ENCODE data around the gene DMXL2. TPM values are rescaled to one million over a fixed set of nuclear protein-coding genes. Genes with fewer than 3 reads are reported as not detected.
"Not testable (repeated sequence)": the region's sequence is repeated elsewhere in the genome, so short reads cannot be mapped to it uniquely, and the experiment has no call there.

Gene DMXL2
- polyA plus RNA-seq, 1 experiment: 18.6 TPM

GRCh38 chr15:51667478-51667877 is 44.9 kb upstream of the DMXL2 start:
- Histone ChIP-seq H3K27me3 (ENCODE audit: control insufficient read depth, insufficient read depth, low read length) (peaks cover 12% of the 10 kb centered on the region), H3K27ac (ENCODE audit: low read depth, low read length) (no peak overlapping the region), H3K4me3 (ENCODE audit: low read depth, low read length) (no peak overlapping the region), H3K9me3 (ENCODE audit: control insufficient read depth, insufficient read depth, low read length) (no peaks in the 10 kb centered on the region)
- POLR2A ChIA-PET: no interaction called here
- TF ChIP-seq CTCF (IDR thresholded peaks at IDR 0.05; ENCODE audit: low read depth, low read length): no peak
- DNase-seq (ENCODE audit: low read depth, low spot score): no peak
- CTCF ChIA-PET: interaction anchor here (0.7 to 0.8 kb wide), 2 partner anchors 17 to 109 kb away, joined by 3 read pairs; no protein-coding TSS in a partner anchor

- H3K4me3 ChIP-seq (ENCODE audit: low read depth, low read length): no peak overlapping the region
- no peak for DNase-seq (ENCODE audit: low read depth, low spot score)
- CTCF ChIA-PET: interaction anchor here (1.2 to 1.6 kb wide), 2 partner anchors 11 to 116 kb away, joined by 10 to 11 read pairs; no protein-coding TSS in a partner anchor
- POLR2A ChIA-PET: interaction anchor here (0.5 kb wide), 1 partner anchor 949 kb away, joined by 3 read pairs; no protein-coding TSS in a partner anchor
- no peaks in the 10 kb centered on the region for H3K27me3 ChIP-seq (ENCODE audit: control insufficient read depth, insufficient read depth, low read length)
- TF ChIP-seq CTCF (IDR thresholded peaks at IDR 0.05; ENCODE audit: low read depth, low read length): no peak
- no peaks in the 10 kb centered on the region for H3K9me3 ChIP-seq (ENCODE audit: control insufficient read depth, insufficient read depth, low read length)
- no peak overlapping the region for H3K27ac ChIP-seq (ENCODE audit: low read depth, low read length)
Measured at GRCh38 chr15:51661072-51661471, 38.5 kb upstream of the DMXL2 start.

GRCh38 chr15:51658664-51659063 is 36.1 kb upstream of the DMXL2 start:
- Histone ChIP-seq H3K27ac (ENCODE audit: low read depth, low read length) (no peak overlapping the region), H3K9me3 (ENCODE audit: control insufficient read depth, insufficient read depth, low read length) (no peaks in the 10 kb centered on the region), H3K27me3 (ENCODE audit: control insufficient read depth, insufficient read depth, low read length) (no peaks in the 10 kb centered on the region), H3K4me3 (ENCODE audit: low read depth, low read length) (no peak overlapping the region)
- ChIA-PET CTCF (interaction anchor here (1.4 to 3.1 kb wide), 2 partner anchors 9 to 118 kb away, joined by 9 to 22 read pairs; no protein-coding TSS in a partner anchor), POLR2A (no interaction called here)
- DNase-seq (ENCODE audit: low read depth, low spot score): no peak
- TF ChIP-seq CTCF (IDR thresholded peaks at IDR 0.05; ENCODE audit: low read depth, low read length): no peak

GRCh38 chr15:51655401-51656057 is 33.0 kb upstream of the DMXL2 start:
- H3K4me3 ChIP-seq (ENCODE audit: low read depth, low read length); DNase-seq (ENCODE audit: low read depth, low spot score); H3K27ac ChIP-seq (ENCODE audit: low read depth, low read length); H3K9me3 ChIP-seq (ENCODE audit: control insufficient read depth, insufficient read depth, low read length); H3K27me3 ChIP-seq (ENCODE audit: control insufficient read depth, insufficient read depth, low read length); POLR2A ChIA-PET: not testable (repeated sequence)
- CTCF ChIA-PET: interaction anchor here (0.6 to 2.4 kb wide), 2 partner anchors 121 to 1101 kb away, joined by 6 to 10 read pairs; no protein-coding TSS in a partner anchor

GRCh38 chr15:51652084-51652668 is 29.6 kb upstream of the DMXL2 start:
- Histone ChIP-seq H3K27ac (ENCODE audit: low read depth, low read length) (no peak overlapping the region), H3K4me3 (ENCODE audit: low read depth, low read length) (no peak overlapping the region), H3K27me3 (ENCODE audit: control insufficient read depth, insufficient read depth, low read length) (peaks cover 4% of the 10 kb centered on the region), H3K9me3 (ENCODE audit: control insufficient read depth, insufficient read depth, low read length) (no peaks in the 10 kb centered on the region)
- ChIA-PET POLR2A (no interaction called here), CTCF (interaction anchor here (8.6 kb wide), 1 partner anchor 124 kb away, joined by 490 read pairs; no protein-coding TSS in a partner anchor)
- no peak for DNase-seq (ENCODE audit: low read depth, low spot score)
- TF ChIP-seq CTCF (IDR thresholded peaks at IDR 0.05; ENCODE audit: low read depth, low read length): no peak
